Lower leg skin (tissue), 3 donors: Measurements from ENCODE around the gene TAB3.

Experiments
- POLR2A ChIP-seq, 2 donors: fragments of 450-650 bp; IDR thresholded peaks; one replicate each; pipeline ENCODE4 v1.6.1; 2016 to 2017; ENCODE audit warnings: antibody characterized with exemption in 2 of 2, mild to moderate bottlenecking in 1 of 2, moderate library complexity in 1 of 2
- TF ChIP-seq, protein P1 (sequence below), 3 donors: fragments of 450-650 bp; IDR thresholded peaks; one replicate each; pipeline ENCODE4 v1.5.1; 2016; ENCODE audit warnings: antibody characterized with exemption in 3 of 3, mild to moderate bottlenecking in 3 of 3, moderate library complexity in 2 of 3

DNA sequence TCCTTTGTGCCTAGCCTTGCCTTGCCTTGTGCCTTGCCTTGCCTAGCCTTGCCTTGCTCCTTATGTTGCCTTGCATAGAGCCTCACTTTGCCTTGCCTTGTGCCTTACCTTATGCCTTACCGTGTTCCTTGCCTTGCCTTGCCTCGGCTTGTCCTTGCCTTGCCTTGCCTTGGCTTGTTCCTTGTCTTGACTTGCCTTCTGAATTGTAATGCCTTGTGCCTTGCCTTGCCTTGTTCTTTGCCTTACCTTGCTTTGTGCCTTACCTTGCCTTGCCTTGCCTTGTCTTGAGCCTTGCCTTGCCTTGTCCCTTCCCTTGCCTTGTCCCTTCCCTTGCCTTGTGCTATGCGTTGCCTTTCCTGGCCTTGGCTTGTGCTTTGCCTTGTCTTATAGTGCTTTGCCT is 90.2 kb downstream of the TAB3 start:
- TF ChIP-seq, protein P1, sequence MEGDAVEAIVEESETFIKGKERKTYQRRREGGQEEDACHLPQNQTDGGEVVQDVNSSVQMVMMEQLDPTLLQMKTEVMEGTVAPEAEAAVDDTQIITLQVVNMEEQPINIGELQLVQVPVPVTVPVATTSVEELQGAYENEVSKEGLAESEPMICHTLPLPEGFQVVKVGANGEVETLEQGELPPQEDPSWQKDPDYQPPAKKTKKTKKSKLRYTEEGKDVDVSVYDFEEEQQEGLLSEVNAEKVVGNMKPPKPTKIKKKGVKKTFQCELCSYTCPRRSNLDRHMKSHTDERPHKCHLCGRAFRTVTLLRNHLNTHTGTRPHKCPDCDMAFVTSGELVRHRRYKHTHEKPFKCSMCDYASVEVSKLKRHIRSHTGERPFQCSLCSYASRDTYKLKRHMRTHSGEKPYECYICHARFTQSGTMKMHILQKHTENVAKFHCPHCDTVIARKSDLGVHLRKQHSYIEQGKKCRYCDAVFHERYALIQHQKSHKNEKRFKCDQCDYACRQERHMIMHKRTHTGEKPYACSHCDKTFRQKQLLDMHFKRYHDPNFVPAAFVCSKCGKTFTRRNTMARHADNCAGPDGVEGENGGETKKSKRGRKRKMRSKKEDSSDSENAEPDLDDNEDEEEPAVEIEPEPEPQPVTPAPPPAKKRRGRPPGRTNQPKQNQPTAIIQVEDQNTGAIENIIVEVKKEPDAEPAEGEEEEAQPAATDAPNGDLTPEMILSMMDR (IDR thresholded peaks at IDR 0.05) = no peak
- TF ChIP-seq POLR2A (IDR thresholded peaks at IDR 0.05) = no peak
